ENCODE data around the gene LRTM1.

Gene LRTM1

DNA sequence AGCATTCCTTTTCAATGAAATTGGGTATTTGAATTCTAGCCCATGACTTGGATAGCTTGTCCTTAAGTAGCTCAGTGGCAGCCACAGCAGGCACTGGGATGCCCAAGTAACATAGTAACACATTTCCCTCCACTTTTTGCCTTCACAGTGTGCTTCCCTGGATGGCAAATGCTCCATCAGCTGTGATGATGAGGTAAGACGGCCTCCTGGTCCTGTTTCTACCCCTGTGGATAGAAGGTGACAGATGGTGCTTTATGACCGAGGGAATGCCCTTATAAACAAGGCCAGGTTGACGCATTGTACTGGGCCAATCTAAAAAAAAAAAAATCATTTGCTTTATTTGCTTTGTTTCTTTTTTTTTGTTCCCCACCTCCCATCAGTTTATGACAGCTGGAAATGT, 41.8 kb upstream of the LRTM1 start:
- H3K9ac ChIP-seq (ENCODE audit: low read depth, low read length), result no peak overlapping the region
- H3K9me3 ChIP-seq (ENCODE audit: insufficient read depth, low read length, severe bottlenecking), result no peaks in the 10 kb centered on the region
- ATAC-seq (ENCODE audit: insufficient read depth, low read depth), result no peak
- peaks cover 4% of the 10 kb centered on the region for H3K27me3 ChIP-seq (ENCODE audit: insufficient read depth, low read length, poor library complexity)
- H2AFZ ChIP-seq (ENCODE audit: low read depth, low read length), result no peak overlapping the region
- H3K4me3 ChIP-seq (ENCODE audit: low read depth in 1 of 2, low read length in 2 of 2), result no peak overlapping the region
- no peaks in the 10 kb centered on the region for H3K36me3 ChIP-seq (ENCODE audit: insufficient read depth, low read length)
- H3K79me2 ChIP-seq (ENCODE audit: insufficient read depth, low read length), result no peaks in the 10 kb centered on the region
- no peaks in the 10 kb centered on the region for H4K20me1 ChIP-seq (ENCODE audit: insufficient read depth, low read length)
- H3K4me1 ChIP-seq (ENCODE audit: insufficient read depth, low read length), result no peaks in the 10 kb centered on the region
- TF ChIP-seq, protein P1, sequence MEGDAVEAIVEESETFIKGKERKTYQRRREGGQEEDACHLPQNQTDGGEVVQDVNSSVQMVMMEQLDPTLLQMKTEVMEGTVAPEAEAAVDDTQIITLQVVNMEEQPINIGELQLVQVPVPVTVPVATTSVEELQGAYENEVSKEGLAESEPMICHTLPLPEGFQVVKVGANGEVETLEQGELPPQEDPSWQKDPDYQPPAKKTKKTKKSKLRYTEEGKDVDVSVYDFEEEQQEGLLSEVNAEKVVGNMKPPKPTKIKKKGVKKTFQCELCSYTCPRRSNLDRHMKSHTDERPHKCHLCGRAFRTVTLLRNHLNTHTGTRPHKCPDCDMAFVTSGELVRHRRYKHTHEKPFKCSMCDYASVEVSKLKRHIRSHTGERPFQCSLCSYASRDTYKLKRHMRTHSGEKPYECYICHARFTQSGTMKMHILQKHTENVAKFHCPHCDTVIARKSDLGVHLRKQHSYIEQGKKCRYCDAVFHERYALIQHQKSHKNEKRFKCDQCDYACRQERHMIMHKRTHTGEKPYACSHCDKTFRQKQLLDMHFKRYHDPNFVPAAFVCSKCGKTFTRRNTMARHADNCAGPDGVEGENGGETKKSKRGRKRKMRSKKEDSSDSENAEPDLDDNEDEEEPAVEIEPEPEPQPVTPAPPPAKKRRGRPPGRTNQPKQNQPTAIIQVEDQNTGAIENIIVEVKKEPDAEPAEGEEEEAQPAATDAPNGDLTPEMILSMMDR (IDR thresholded peaks at IDR 0.05; ENCODE audit: borderline replicate concordance, extremely low read depth, low read length, poor library complexity, severe bottlenecking), result no peak
- TF ChIP-seq EZH2 (IDR thresholded peaks at IDR 0.05; ENCODE audit: borderline replicate concordance, low read depth, low read length, severe bottlenecking), result no peak
- H3K27ac ChIP-seq (ENCODE audit: low read length), result no peak overlapping the region
- DNase-seq, result no peak
- no peak overlapping the region for H3K4me2 ChIP-seq (ENCODE audit: insufficient read depth, low read length)

DNA sequence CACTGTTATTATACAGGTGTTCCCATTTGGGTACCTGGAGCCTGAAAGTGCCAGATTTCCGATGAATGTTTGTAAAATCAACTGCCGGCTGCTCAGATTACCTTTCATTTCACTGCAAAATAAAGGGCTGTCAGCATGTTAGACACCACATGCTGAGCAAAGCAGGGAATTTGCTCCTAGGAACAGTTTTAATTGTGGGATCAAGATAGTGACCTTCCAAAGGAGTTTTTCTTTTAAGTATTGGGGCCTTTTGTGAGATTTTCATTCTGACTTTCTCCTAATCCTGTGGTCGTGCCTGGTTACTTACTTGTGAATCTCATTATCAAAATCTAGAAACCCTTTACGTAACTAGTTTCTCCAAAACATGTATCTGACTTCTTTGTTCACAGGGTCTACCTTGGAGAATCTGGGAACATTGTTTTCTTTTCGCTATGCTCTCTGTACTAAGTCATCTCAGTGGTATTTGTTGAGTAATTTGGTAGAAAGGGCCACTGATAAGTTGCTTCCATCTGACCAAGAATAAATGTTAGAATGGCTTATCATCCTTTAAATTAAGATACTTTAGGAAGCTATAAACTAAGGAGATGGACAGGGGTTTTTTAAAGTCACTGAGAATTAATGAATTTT, 40.8 kb upstream of the LRTM1 start:
- DNase-seq, result no peak
- Histone ChIP-seq H3K9ac (ENCODE audit: low read depth, low read length) (no peak overlapping the region), H3K36me3 (ENCODE audit: insufficient read depth, low read length) (no peaks in the 10 kb centered on the region), H3K27me3 (ENCODE audit: insufficient read depth, low read length, poor library complexity) (peaks cover 4% of the 10 kb centered on the region), H2AFZ (ENCODE audit: low read depth, low read length) (no peak overlapping the region), H4K20me1 (ENCODE audit: insufficient read depth, low read length) (no peaks in the 10 kb centered on the region), H3K4me3 (ENCODE audit: low read depth in 1 of 2, low read length in 2 of 2) (no peak overlapping the region), H3K27ac (ENCODE audit: low read length) (no peak overlapping the region), H3K9me3 (ENCODE audit: insufficient read depth, low read length, severe bottlenecking) (no peaks in the 10 kb centered on the region), H3K4me1 (ENCODE audit: insufficient read depth, low read length) (no peaks in the 10 kb centered on the region), H3K4me2 (ENCODE audit: insufficient read depth, low read length) (no peak overlapping the region), H3K79me2 (ENCODE audit: insufficient read depth, low read length) (no peaks in the 10 kb centered on the region)
- TF ChIP-seq, protein P1 (IDR thresholded peaks at IDR 0.05; ENCODE audit: borderline replicate concordance, extremely low read depth, low read length, poor library complexity, severe bottlenecking), result no peak
- TF ChIP-seq EZH2 (IDR thresholded peaks at IDR 0.05; ENCODE audit: borderline replicate concordance, low read depth, low read length, severe bottlenecking), result no peak
- no peak for ATAC-seq (ENCODE audit: insufficient read depth, low read depth)

DNA sequence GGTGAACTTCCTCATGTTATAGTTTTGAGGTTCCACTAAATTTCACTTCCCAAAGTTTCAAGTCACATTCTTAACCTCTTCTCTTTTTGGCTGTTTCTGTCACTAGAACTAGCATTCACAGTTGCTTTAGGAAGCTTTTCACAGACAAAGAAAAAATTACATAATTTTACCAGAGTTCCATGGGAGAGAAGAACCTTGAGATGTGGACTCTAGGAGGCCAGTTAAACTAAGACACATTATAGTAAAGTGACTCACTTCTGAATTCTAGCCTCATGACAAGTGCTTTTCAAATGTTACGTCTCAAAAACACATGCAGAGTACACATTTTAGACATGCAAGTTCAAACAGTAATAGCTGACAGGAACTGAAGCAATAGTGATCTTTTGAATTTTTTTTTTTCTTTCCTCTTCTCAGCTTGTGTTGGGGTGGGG, 39.9 kb upstream of the LRTM1 start:
- no peaks in the 10 kb centered on the region for H3K9me3 ChIP-seq (ENCODE audit: insufficient read depth, low read length, severe bottlenecking)
- H2AFZ ChIP-seq (ENCODE audit: low read depth, low read length), result no peak overlapping the region
- no peak overlapping the region for H3K27ac ChIP-seq (ENCODE audit: low read length)
- DNase-seq (no peak), ATAC-seq (ENCODE audit: insufficient read depth, low read depth) (no peak)
- H3K9ac ChIP-seq (ENCODE audit: low read depth, low read length), result no peak overlapping the region
- H3K4me3 ChIP-seq (ENCODE audit: low read depth in 1 of 2, low read length in 2 of 2), result no peak overlapping the region
- no peak overlapping the region for H3K4me2 ChIP-seq (ENCODE audit: insufficient read depth, low read length)
- no peak for TF ChIP-seq EZH2 (IDR thresholded peaks at IDR 0.05; ENCODE audit: borderline replicate concordance, low read depth, low read length, severe bottlenecking)
- TF ChIP-seq, protein P1 (IDR thresholded peaks at IDR 0.05; ENCODE audit: borderline replicate concordance, extremely low read depth, low read length, poor library complexity, severe bottlenecking), result no peak
- peaks cover 4% of the 10 kb centered on the region for H3K27me3 ChIP-seq (ENCODE audit: insufficient read depth, low read length, poor library complexity)
- no peaks in the 10 kb centered on the region for H3K4me1 ChIP-seq (ENCODE audit: insufficient read depth, low read length)
- H3K79me2 ChIP-seq (ENCODE audit: insufficient read depth, low read length), result no peaks in the 10 kb centered on the region
- H3K36me3 ChIP-seq (ENCODE audit: insufficient read depth, low read length), result no peaks in the 10 kb centered on the region
- H4K20me1 ChIP-seq (ENCODE audit: insufficient read depth, low read length), result no peaks in the 10 kb centered on the region
